Amniotic stem cell (primary cell): ENCODE data around the gene INTS12.

Source experiments
- DNase-seq: peaks from one replicate; lab custom pipeline; 2025; lab: John Stamatoyannopoulos, UW

Gene INTS12

DNA sequence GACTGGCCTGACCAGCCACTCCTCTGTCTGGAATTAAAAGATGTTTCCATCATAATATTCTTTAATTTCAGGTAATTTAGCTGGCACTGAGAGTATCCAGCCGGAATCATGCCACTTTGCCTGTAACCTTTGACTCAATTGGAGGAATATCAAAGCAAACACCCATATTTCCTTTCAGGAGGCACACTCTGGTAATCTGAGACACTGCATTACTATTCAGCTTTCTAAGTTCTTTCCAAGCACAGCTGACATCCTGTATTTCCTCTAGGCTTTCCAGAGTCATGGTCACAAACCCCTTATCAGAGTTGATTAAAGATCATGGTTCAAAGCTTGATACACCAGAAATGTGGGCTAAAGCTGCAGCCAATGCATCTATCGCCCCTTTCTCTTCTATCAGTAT, 29.3 kb downstream of the INTS12 start:
- DNase-seq, result no peak

DNA sequence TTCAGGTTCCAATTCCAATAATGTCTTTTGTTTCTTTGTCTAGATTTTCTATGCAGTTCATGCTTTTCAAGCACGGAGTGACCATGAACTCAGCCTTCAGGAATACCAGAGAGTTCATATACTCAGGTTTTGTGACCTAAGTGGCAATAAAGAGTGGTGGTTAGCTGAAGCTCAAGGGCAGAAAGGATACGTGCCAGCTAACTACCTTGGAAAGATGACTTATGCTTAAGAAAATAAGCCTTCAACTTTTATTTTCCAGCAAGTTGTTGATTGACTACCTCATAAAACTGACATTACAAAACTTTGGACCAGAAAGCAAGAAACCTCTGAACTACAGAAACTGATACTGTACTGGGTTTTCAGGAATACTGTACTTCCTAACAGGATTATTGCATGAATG, 30.8 kb downstream of the INTS12 start:
- no peak for DNase-seq

DNA sequence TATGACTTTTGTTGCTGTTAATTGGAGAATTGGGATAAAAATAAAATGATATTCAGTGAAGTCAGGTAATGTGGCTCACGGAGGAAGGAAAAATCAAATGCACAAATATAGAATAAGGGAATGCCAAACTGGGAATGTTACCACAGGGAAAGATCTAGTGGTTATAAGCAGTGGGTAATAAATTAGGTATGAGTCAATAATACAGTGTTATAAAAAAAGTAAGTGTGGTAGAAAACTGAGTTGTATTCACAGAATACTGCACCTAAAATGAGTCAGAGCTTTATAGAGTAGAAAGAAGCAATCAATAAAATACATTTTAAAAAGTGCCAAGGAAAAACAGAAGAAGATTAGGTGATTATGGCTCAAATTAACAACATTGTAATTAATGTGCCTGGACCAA, 34.5 kb downstream of the INTS12 start:
- no peak for DNase-seq

DNA sequence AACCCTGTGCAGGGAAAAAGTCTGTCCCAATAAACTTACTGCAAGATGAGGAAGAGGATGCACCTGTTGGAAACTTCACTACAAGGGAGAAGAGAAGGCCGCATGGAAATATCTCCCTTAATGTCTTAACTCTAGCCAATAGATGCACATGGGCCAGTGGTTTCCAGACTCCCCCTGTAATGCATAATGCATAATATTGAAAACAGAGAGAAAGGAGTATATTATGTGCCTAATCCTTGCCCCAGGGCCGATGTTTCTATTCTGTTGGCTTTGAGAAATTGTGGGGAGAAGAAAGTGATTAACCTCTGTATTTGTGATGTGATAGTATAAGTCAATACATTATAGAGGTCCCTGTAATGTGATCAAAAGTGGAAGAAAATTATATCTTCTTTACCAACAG, 37.2 kb downstream of the INTS12 start:
- DNase-seq, result no peak

DNA sequence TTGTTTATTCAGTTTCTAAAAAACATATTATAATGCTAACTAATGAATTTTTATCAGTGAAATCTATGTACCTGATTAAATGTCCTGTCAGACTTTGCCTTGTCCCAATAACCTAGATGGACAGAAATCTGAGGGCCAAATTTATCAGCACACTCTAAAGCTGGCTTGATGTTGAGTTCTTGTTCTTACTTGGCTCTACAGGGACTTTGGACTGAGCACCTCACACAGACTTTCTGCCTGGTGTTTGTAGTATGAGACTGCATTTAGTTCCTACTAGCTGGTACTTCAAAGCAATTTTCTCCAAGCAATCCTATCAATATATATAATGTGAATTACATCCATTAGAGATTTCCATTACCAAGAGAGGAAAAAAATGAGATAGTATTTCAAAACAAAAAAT, 37.8 kb downstream of the INTS12 start:
- no peak for DNase-seq

DNA sequence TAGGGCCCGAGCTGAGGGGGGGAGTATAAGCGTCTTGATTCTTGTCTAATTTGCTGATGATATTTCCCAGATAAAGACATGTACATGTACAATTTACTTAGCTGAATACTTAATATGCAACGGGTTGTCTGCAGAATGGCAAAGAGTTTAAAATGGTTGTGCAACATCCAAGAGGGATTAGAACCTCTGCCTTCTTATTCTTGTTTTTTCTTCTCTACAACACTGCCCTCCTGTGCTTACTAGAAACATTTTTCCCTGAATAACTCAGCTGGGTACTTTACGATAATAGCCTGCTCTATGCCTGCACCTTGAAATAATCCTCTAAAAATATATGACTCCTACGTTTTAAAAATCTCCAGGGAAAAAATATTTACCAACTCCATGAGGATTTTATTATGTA, 41.8 kb downstream of the INTS12 start:
- DNase-seq, result no peak

DNA sequence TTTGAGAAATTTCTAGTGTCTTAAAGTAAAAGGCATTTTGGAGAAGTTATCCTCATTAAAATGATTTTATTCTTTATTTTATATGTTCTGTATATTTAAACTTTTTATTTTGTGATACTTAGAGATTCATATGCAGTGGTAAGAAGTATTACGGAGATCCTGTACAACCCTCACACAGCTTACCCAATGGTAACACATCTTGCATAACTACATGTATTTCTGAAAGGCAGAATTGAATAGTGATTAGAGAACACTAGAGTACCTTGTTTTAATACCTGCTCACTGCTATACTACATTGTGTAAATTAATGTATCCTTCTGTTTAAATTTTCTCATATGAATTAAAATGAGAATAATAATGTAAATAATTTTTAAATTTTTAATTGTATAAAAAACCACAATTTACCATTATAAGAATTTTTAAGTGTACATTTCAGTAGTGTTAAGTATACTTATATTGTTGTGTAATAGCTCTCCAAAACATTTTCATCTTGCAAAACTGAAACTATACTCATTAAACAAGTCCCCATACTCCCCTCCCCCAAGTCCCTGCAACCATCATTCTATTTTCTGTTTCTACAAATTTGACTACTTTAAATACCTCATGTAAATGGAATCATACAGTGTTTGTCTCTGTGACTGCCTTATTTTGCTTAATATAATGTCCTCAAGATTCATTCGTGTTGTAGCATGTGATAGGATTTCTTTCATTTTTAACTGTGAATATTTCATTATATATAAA, 45.4 kb downstream of the INTS12 start:
- DNase-seq, result no peak

DNA sequence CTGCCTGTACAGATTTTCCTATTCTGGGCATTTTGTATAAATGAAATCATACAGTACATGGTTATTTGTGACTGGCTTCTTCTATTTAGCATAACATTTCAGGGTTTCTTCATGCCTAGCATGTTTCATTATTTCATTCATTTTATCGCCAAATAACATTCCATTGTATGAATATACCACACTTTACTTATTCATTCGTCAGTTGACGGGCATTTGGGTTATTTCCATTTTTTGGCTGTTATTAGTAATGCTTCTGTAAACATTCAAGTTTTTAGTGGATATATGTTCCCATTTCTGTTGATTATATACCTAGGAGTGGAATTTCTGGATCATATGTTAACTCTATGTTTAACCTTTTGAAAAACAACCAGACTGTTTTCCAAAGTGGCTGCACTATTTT, 47.5 kb downstream of the INTS12 start:
- DNase-seq, result no peak

DNA sequence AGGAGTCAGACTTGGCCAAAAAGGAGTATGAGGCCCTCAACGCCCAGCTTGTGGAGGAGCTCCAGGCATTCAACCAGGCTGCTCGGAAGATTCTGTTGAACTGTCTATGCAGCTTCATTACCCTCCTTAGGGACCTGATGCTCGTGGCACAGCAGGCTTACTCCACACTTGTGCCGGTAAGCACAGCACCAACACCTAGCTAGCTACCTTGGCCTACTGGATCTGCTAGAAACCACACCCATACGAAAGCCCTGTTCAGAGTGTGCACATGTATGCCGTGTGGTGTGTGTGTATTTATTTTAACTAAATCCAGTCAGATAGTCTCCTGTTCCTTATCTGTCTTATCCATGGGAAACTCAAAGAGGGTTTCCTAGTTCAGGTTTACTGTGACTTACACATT, 49.3 kb downstream of the INTS12 start:
- no peak for DNase-seq

DNA sequence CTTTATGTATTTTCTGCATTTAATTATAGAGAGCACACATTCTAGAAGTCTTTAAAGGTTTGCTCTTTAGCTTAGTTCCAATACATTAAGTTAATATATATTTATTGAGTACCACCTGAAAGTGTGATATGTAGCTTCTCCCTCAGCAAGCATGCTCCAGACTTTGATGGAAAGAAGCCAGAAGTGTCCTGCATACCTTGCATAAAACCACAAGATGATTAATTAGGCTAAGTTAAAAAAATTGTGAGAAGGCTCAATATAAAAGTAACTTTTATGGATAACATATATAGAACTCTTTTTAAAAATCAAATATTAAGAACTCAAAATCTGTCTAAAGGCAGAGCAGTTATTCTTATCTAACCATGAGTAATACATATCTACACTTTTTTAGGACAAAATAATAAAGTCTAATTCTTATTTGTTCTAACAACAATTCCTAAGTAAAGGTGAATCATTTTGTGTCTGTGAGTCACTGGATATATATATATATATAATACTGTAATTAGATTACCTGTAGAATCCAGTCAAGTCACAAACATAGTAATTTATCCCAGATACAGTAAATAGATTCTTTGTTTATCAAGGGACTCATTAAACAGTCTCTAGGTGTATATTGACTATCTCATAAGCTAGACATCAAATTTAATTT, 51.2 kb downstream of the INTS12 start:
- DNase-seq, result no peak

DNA sequence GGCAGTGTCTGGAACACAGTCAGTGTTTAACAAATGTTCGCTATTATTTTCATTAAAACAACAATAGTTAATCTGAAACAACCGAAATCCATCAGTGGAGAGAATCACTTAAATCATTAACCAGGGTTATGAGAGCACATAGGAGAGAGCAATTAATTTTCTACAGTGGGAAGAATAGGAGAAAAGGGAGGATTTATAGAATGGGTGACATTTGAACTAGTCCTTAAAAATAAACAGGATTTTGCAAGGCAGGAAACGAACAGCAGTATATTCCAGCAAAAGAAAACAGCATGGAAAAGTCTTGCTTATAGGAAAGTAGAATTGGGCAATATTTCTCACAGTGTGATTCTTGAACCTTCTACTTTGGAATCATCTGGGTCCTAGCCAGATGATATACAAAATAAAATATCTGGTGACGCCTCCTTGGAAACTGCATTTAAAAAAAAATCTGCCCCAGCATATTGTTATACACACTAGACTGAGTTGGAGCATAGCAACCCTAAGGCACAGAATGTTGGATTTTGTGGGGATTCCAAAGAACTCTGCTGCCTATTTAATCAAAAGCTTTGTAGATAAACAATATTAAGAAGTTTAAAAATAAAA, 56.1 kb downstream of the INTS12 start:
- no peak for DNase-seq

DNA sequence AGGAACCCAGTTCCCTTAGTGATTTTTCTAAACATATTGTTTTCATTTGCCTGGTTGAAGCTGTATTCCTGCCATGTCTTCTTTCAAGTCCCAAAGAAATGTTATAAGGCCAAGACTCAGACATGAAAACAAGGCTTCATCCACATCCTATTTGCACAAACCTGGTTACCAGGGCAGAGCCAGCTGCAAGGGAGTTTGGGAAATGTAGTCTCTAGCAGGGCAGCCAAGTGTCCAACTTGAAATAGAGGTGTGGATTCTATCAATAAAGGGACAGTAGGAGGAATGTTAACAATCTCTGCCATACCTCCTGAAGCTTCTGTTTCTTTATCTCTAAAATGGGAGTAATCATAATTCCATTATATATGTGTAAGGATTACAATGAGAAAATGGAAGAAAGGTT, 56.6 kb downstream of the INTS12 start:
- DNase-seq, result no peak

DNA sequence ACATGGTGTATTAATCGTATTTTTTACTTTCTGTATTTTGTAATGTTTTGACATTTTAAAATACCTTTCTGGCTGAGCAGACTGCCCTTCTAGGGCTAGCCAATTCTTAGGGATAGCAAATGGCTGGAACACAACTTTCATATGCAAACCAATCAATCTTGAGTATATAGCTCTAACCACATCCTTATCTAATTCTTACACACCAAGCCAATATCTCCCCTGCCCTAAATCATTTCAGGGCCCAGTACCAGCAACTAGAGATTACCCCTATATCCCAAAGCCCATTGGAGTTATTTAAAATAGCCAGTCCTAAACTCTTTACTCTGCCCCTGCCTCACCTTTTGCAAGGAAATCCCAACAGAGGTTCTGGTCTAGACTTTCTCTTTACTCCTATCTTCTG, 58.3 kb downstream of the INTS12 start:
- DNase-seq, result no peak

DNA sequence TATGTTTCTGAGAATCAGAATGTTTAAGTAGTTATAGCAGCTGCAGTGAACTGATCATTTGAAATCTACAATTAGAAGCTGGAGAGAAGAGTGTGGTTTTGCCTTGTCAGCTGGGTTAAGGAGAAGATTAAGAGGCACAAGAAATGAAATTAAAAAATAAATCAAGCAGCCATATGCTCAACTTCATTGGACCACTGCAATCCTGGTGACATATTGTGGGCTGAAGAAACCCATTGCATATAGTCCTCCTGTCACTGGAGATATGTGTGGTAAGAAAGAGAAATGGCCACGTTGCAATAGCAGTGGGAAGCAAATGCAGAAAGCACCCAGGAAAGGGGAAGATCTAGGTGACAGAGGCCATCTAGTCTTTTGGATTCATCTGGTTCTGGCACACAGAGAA, 63.0 kb downstream of the INTS12 start:
- no peak for DNase-seq

DNA sequence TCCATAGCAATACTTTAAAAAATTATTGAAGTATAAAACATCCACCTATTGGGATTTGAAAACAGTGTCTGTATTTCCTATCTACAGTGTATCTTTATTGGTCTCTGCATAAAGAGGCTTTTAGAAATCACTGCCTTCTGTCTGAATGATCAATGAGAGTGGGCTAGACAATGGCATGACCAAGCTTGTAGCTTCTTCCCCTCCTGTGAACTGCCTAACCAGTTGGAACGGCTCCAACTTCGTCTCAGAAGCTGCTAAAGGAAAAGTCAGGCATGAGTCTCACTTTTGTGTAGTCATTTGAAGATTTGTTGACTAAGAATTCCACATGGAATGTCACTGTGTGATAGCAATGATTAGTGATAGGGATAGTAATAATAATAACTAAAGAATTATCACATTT, 64.2 kb downstream of the INTS12 start:
- DNase-seq, result no peak

DNA sequence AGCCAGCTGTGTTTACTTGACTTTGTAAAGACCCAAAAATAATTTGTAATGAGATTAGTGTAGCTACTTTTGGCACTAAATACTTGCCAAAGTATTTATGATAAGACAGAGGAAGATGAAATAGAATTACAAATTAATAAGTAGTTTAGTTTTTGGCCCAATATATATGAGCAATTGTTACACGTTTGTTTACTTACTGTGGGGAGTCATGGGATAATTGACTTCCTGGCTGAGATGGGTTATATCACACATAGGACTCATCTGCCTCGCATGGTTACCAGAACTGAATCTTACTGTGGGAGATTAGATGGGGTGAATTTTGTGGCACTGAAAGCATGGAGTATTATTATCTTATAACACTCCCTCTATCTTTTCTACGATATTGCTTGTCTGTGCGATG, 66.6 kb downstream of the INTS12 start:
- DNase-seq, result no peak

DNA sequence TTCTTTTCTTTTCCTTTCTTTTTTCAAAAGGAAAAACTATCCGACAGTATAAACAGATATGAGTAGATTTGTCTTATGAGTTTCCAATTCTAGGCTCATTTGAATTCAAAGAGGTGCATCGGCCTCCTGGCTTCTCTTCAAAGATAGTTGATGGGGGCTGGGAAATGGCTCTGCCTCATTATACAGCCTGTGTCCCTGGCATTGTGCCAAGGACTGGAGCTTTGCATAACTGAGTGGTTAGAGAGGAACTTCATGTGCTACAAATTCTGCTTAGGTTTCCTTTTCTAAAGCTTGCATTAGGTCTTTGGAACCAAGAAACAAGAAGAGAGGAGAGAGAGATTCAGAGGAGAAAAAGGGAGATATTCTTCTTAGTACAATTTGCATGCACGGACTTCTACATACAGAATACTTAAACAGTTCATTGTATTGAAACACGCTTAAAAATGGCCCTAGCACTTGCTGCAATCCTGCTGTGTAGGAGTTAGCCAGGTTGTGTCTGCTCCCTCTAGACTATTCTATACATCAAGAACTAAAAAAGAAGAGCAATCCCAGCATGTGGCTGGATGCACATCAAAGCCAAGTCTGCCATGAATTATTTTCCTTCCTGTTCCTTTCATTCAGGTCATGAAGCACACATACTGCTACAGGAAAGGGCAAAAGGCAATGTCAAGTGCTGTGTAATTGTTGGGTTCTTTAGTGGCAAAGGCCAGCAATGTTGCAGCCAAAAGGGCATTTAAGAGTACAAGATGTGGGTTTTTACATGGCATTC, 70.9 kb downstream of the INTS12 start:
- no peak for DNase-seq

DNA sequence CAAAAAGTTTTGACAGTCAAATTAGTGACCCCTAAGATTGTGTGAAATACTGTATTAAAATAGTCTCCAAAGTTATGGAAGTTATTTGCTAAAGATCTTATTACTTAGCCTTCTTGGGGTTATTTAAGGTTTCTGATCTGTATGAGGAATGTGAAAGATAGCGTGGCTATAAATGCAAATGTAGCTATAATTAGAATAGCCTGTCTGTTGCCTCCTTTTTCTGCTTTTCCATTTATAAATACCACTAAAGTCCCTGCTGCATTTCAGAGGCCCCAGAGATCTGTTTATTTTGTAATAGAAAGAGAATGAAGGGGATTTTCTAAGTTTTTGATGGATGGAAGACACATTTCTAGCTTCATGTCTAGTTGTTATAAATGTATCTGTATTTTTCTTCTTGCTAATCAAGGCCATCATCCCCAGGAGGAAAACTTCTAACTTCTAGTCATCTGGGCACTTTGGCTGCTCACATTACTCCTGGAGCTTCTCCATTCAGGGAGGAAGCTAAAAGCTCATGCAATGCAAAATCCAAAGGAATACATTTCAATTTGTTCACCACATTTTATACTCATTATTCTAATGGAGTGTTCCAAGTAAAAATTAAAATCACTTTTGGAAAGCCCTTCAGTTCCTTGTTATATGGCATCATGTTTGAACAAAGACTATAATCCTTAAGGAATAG, 73.9 kb downstream of the INTS12 start:
- DNase-seq, result no peak

DNA sequence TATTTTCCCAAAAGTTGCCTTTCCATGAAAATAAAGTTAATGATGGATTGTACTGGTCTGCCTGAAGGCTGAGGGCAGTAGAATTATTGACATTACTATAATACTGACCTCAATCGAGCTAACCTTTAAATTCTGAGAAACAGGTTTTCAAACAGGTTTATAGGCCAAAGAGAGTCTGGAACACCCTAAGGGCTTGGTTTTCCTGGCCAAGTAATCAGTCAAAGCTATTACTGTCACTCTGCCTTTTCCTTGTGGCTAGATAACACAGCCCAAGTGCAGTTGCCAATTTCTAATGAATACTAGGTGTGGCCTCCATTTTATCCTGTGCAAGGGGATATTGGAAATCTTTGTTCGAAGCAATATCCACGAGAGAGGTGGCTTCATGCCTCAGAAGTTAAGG, 75.2 kb downstream of the INTS12 start:
- no peak for DNase-seq
